ENCODE results near the gene ARHGAP15.
A peak's percentile ranks its signal among the peaks of the same experiment; 100 is the strongest.
"Not testable (repeated sequence)": the region's sequence is repeated elsewhere in the genome, so short reads cannot be mapped to it uniquely, and the experiment has no call there.

The ARHGAP15 gene

GRCh38 chr2:143128681-143129580, at the start of gene ARHGAP15:
ARHGAP15 (plus strand) TSS chr2:143129419.
- DNase-seq (ENCODE audit: low spot score) = no peak

GRCh38 chr2:143081616-143082015, 47.6 kb upstream of the ARHGAP15 start:
- DNase-seq (ENCODE audit: low spot score) = no peak

- DNase-seq (ENCODE audit: low spot score) = no peak
Measured at GRCh38 chr2:143083636-143084035, 45.6 kb upstream of the ARHGAP15 start.

GRCh38 chr2:143084462-143084861, 44.8 kb upstream of the ARHGAP15 start:
- no peak for DNase-seq (ENCODE audit: low spot score)

GRCh38 chr2:143085125-143085784, 44.0 kb upstream of the ARHGAP15 start:
- DNase-seq (ENCODE audit: low spot score) = no peak

- no peak for DNase-seq (ENCODE audit: low spot score)
Measured at GRCh38 chr2:143087033-143087432, 42.2 kb upstream of the ARHGAP15 start.

GRCh38 chr2:143088388-143088787, 40.8 kb upstream of the ARHGAP15 start:
- DNase-seq (ENCODE audit: low spot score) = no peak

- not testable (repeated sequence) for DNase-seq (ENCODE audit: low spot score)
Measured at GRCh38 chr2:143089520-143089919, 39.7 kb upstream of the ARHGAP15 start.

GRCh38 chr2:143110758-143111428, 18.3 kb upstream of the ARHGAP15 start:
- DNase-seq (ENCODE audit: low spot score) = peak; percentile 82

GRCh38 chr2:143117225-143117624, 12.0 kb upstream of the ARHGAP15 start:
- no peak for DNase-seq (ENCODE audit: low spot score)

GRCh38 chr2:143121079-143121478, 8.1 kb upstream of the ARHGAP15 start:
- no peak for DNase-seq (ENCODE audit: low spot score)

GRCh38 chr2:143121957-143122356, 7.3 kb upstream of the ARHGAP15 start:
- no peak for DNase-seq (ENCODE audit: low spot score)

GRCh38 chr2:143123911-143124310, 5.3 kb upstream of the ARHGAP15 start:
- no peak for DNase-seq (ENCODE audit: low spot score)

- DNase-seq (ENCODE audit: low spot score) = no peak
Measured at GRCh38 chr2:143124445-143124844, 4.8 kb upstream of the ARHGAP15 start.

GRCh38 chr2:143125717-143126116, 3.5 kb upstream of the ARHGAP15 start:
- no peak for DNase-seq (ENCODE audit: low spot score)

- DNase-seq (ENCODE audit: low spot score) = no peak
Measured at GRCh38 chr2:143132355-143132754, 3.1 kb downstream of the ARHGAP15 start.

- DNase-seq (ENCODE audit: low spot score) = no peak
Measured at GRCh38 chr2:143133783-143134182, 4.6 kb downstream of the ARHGAP15 start.

GRCh38 chr2:143138292-143138691, 9.1 kb downstream of the ARHGAP15 start:
- DNase-seq (ENCODE audit: low spot score) = no peak

- no peak for DNase-seq (ENCODE audit: low spot score)
Measured at GRCh38 chr2:143139835-143140393, 10.7 kb downstream of the ARHGAP15 start.

GRCh38 chr2:143140864-143141661, 11.8 kb downstream of the ARHGAP15 start:
- no peak for DNase-seq (ENCODE audit: low spot score)

GRCh38 chr2:143142598-143142997, 13.4 kb downstream of the ARHGAP15 start:
- DNase-seq (ENCODE audit: low spot score) = no peak

Data from Ammon's horn (tissue), 1 donor.